Measurements from ENCODE around the gene RESP18.

GRCh38 chr2:219289195-219289536 is 43.4 kb downstream of the RESP18 start:
- TF ChIP-seq CTCF (IDR thresholded peaks at IDR 0.05) = no peak
- TF ChIP-seq POLR2A (IDR thresholded peaks at IDR 0.05) = no peak

Measured in right lobe of liver (tissue), 4 donors.